HG03469 (cell line): Measurements from ENCODE around the gene GATAD2A.
"Not testable (repeated sequence)": the region's sequence is repeated elsewhere in the genome, so short reads cannot be mapped to it uniquely, and the experiment has no call there.

Experiments
- ATAC-seq: cut with Tn5 transposase; IDR thresholded peaks from one replicate; pipeline ENCODE4 v1.9.1; 2021; ENCODE audit warnings: mild to moderate bottlenecking, moderate library complexity, moderate number of reproducible peaks; ENCODE audit not compliant: unreplicated experiment

GATAD2A gene, protein sequence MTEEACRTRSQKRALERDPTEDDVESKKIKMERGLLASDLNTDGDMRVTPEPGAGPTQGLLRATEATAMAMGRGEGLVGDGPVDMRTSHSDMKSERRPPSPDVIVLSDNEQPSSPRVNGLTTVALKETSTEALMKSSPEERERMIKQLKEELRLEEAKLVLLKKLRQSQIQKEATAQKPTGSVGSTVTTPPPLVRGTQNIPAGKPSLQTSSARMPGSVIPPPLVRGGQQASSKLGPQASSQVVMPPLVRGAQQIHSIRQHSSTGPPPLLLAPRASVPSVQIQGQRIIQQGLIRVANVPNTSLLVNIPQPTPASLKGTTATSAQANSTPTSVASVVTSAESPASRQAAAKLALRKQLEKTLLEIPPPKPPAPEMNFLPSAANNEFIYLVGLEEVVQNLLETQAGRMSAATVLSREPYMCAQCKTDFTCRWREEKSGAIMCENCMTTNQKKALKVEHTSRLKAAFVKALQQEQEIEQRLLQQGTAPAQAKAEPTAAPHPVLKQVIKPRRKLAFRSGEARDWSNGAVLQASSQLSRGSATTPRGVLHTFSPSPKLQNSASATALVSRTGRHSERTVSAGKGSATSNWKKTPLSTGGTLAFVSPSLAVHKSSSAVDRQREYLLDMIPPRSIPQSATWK

DNA sequence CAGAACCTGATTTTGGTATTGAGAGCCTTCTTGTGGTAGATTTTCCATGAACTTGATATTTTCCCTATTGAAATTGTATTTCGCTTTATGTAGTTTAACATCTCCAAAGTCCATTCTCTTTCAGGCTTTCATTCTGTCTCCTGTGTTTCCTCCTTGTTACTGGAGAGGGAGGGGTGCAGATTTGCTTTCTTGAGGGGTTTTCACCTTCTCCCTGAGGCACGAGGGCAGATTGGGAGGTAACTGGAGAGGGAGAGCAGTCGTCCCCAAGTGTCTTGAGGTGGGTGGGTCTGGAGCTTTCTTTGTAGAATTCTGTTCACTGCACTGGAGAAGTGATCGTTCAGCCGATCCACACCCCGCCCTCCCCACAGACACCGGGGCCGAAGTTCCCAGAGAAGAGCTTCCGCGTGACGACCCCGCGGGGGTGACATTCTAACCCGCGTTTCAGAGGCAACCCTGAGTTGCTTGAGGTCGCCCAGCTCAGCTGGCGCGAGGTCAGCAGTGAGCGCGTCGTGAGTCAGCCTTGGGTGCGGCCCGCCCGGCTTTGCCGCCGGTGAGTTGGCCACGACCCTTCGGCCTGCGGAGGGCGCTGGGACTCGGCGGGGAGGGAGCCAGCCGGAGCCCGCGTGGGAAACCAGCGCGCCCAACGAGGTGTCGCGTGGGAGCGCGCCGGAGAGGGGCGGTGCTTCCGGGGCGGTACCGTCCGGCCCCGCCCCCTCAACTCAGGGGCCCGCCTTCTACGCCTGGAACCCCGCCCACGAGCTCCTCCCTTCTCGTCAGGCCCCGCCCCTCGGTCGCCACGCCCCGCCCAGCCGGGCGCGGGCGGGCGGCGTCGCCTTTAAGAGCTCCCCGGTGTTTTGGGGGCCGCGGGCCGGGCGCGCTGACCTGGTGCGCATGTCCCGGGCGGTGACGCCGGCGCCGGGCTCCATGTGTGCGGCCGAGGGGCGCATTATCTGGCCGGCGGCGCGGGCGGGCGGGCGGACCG is at the start of gene GATAD2A:
Gene GATAD2A (plus strand): TSS at position 797 of the 982 bp plus-strand sequence. CDS start 59,671 bp downstream, outside the sequence.
- peak; percentile 50 for ATAC-seq

DNA sequence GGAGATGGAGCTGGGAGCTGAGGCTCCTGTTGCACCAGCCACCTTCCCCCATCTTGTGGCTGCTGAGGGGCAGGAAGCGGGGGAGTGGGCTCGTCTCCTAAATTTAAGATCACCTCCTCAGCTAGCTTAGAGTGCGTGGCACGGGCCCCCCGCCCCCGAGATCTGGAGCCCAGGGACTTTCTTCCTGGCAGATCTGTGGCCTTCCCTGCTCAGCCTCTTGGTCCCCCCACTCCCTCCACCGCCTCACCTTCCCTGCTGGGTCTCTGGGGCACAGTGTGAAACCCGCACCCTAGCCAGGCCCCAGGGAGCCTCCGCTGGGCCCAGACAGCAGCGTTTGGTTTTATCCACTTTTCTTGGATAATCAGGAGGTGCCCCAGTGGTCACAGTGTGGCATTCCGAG is 49.0 kb upstream of the GATAD2A start:
- no peak for ATAC-seq

DNA sequence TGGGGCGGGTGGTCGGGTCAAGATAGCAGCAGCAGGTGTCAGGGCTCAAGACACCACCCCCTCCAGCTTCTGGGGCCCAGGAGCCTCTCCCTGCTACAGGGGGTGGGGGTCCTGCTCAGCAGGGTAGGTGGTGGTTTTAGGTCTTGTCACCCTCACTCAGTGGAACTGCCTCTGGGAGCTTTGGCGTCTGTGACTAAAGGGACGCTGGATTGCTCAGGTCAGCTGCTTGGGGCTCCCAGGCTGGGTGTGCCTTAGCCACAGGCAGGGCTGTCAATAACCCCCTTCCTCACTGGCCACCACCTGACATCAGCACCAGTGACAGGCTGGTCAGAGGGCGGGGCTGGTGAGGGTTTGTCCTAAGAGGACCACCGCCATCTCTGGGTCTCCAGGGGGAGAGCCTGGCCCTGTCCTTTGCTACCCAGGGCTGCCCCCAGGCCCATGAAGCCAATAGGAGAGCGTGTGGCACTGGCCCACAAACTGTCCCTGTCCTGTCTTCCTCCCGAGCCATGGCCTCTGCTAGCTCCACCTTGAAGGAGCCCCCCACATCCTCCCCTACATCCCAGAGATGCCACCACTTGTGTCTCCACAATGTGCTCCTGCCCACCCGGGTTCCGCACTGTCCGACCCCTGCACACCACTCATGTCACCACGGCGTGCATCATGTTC is 48.4 kb upstream of the GATAD2A start:
- no peak for ATAC-seq

DNA sequence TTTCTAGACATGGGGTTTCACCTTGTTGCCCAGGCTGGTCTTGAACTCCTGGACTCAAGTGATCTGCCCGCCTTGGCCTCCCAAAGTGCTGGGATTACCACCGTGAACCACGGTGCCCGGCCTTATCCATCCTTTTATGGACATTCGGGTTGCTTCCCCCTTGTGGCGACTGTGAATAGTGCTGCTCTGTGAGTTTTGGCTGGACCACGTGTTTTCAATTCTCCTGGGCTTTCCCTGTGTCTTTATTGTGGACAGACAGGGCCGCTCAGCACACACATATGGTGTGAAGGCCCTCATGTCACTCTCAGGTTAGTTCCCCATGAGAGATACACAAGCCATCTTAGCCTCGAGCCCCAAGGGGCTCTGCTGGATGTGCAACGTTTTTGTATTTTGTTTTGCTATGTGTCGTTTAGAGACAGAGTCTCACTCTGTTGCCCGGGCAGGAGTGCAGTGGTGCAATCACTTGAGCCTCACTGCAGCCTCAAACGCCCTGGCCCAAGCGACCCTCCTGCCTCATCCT is 44.3 kb upstream of the GATAD2A start:
- ATAC-seq = peak; percentile 53

DNA sequence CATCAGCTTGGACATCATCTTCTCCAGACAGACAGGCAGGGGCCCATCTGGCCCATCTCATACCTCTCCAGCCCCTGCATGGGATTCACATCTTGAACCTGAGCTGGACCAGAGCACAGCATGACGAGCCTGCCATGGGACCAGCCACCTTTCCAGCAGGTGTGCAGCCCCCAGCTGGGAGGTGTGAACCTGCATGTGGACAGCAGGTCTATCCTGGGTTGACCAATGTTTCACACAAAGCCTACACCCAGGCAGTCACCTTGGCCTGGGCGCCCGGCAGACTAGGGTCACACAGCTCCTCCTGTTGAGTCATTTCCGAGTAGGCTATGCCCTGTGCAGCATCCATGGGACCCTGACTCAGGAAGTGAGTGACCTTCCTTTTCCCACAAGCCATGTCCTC is 43.4 kb upstream of the GATAD2A start:
- ATAC-seq = no peak

DNA sequence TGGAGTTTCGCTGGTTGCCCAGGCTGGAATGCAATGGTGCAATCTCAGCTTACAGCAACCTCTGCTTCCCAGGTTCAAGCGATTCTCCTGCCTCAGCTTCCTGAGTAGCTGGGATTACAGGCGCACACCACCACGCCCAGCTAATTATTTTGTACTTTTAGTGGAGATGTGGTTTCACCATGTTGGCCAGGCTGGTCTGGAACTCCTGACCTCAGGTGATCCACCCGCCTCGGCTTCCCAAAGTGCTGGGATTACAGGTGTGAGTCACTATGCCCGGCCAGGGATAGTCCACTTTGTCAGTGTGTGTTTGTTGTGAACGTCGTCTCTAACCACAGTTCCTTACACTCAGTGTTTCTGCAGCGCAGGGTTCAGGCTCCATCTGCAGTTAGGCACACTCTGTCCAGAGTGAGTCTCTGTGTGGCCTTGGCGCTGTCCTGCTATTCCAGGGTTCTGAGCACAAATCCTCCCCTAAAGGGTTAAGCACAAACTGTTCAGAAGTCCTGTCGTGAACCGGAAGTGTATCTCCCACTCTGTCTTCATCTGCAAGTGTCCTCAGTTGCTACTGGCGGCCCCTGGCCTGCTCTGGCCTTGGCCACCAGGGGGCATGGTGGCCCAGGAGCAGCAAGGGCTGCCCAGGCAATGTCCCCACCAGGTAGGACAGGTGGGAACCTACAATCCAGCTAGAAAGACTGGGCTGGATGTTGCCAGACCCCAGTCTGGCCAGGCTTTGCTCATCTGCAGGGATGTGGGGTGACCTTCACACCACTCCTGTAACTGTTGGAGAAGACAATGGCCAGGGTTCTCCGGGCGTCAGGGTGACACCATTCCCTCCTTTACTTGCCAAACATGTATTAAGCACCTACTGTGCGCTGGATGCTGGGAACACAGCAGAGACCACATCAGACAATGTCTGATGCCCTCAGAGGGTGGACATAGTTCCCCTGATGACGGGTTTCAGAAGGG is 38.8 kb upstream of the GATAD2A start:
- peak; percentile 63 for ATAC-seq

DNA sequence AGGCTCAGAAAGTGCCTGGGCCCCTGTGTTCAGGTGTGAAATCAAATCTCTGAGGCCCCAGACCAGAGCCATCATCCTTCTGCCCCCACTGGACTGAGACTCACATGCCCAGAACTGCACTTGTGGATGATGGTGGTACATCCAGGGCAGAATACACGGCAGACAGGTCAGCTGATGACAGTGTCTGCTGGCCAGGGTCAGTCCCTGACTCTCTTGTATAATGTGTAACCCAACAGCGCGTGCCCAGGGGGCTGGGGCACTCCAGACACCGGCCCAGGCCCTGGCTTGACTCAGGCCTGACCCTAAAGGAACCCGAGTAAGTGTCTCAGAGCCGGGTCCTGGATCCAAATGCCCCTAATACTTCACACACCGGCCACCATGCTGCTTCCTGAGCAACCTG is 37.4 kb upstream of the GATAD2A start:
- no peak for ATAC-seq

DNA sequence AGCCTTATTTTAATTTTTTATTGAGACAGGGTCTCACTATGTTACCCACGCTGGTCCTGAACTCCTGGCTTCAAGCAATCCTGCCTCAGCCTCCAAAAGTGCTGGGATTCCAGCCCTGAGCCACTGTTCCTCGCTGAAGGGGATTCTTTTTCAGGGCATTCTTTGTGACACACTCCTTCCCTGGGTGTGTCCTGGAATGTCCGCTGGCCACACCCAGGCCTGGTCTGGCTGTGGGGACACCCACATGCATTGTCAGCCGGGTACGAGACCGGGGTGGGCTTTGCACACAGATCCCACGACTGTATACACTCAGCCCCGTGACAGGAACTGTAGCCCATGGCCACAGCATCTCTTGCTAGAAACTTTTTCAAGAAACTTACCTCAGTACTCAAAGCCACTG is 34.4 kb upstream of the GATAD2A start:
- no peak for ATAC-seq

DNA sequence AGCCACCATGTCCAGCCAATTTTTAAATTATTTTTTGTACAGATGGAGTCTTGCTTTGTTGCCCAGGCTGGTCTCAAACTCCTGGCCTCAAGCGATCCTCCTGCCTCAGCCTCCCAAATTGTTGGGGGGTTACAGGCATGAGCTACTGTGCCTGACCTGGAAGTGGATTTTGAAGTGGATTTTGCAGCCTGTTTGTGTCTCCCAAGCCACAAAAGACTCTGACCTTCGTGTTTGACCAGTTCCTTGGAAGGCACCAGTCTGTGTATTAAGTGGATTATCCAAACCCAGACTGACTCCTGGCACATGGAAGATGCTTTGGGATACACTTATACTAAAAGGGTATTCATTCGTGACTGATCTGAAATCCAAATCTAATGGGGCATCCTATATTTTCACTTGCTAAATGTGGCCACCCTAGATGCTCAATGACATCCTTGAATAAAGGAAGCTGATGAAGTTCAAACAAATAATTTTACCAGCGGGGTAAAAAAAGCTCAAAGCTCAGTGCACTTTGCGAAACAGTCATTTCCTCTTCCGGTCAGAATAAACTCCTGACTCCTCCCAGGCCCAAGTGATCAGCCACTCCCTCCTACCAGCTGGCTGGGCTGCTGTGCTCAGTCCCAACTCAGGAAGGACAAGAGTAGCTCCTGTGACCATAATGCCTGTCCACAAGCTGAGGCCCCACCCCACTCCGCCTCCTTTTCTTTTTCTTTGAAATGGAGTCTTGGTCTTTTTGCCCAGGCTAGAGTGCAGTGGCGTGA is 32.6 kb upstream of the GATAD2A start:
- ATAC-seq = no peak

DNA sequence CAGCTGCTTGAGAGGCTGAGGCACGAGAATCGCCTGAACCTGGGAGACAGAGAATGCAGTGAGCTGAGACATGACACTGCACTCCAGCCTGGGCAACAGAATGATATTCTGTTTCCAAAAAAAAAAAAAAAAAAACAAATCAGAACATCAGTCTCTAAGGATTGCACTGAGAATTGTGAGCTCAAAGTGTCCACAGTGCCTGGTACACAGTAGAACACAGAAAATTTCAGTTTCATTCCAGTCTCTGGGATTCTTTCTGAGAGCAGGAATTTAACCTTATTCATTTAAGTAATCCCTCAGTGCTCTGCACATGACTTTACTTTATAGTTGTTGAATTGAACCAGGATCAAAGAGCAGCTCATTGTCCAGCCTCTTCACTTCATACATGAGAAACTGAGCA is 25.9 kb upstream of the GATAD2A start:
- no peak for ATAC-seq

DNA sequence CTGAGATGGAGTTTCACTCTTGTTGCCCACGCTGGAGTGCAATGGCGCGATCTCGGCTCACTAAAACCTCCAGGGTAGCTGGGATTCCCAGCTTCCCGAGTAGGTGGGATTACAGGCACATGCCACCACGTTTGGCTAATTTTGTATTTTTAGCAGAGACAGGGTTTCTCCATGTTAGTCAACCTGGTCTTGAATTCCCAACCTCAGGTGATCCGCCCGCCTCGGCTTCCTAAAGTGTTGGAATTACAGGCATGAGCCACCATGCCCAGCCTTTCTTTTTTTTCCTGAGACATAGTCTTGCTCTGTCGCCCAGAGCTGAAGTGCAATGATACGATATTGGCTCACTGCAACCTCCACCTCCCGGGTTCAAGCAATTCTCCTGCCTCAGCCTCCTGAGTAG is 25.2 kb upstream of the GATAD2A start:
- not testable (repeated sequence) for ATAC-seq

DNA sequence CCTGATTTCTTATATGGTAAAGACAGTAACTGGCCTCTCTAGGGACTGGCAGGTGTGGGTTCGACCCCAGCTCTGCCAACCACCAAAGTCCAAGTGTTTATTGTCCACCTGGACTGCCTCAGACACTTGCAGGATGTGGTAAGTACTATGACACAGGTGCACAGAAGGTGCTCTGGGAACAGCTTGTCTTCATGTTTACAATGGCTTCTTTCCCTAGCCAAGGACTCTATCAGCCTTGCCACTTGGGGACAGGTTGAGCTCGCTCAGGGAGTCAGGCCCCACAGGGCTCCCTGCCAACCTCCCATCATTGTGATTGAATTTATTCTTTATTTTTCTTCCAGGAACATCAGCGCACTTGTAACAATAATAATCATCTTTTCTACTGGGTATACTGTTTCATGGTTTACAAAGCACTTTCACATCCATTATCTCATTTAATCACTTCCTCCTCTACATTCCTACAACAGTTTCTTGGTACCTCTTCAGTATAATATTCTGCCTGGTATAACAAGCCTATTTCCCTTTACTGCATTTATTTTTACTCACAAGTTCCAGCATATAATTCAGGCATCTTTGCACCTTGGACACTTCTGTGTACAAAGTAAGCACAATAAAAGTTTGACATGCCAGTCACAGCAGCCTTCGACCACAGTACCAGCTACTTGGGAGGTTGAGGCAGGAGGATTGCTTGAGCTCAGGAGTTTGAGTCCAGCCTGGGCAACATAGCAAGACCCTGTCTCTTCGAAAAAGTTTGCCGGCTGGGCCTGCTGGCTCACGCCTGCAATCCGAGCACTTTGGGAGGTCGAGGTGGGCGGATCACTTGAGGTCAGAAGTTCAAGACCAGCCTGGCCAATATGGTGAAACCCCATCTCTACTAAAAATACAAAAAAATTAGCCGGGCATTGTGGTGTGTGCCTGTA is 24.2 kb upstream of the GATAD2A start:
- ATAC-seq = no peak

DNA sequence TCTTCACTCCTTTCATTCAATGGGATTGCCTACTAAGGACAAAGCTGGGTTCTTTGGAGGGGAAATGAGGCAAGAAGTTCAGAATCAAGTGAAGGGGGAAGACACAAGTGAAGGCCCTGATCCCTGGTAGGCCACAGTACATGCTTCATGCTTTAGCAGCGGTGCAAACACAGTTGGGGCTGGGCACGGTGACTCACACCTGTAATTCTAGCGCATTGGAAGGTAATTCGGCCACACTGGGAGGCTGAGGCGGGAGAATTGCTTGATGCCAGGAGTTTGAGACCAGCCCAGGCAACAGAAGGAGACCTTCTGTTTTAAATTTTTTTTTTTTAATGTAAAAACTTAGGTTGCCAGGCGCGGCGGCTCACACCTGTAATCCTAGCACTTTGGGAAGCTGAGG is 23.4 kb upstream of the GATAD2A start:
- no peak for ATAC-seq

DNA sequence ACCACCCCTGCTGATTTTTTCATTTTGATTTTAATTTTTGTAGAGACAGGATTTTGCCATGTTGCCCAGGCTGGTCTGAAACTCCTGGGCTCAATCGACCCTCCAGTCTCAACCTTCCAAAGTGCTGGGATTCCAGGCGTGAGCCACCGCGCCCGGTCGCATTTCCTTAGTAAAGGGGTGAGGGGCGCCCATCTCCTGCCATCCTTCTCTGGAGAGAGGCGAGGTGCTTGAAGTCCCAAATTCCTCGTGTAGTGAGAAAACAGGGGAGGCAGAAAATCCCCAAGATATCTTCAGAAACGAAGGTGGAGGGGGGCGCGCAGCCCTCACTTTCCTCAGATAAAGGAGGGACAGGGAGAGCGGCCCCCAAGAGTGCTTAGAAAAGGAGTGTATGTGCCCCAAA is 21.0 kb upstream of the GATAD2A start:
- ATAC-seq = no peak

DNA sequence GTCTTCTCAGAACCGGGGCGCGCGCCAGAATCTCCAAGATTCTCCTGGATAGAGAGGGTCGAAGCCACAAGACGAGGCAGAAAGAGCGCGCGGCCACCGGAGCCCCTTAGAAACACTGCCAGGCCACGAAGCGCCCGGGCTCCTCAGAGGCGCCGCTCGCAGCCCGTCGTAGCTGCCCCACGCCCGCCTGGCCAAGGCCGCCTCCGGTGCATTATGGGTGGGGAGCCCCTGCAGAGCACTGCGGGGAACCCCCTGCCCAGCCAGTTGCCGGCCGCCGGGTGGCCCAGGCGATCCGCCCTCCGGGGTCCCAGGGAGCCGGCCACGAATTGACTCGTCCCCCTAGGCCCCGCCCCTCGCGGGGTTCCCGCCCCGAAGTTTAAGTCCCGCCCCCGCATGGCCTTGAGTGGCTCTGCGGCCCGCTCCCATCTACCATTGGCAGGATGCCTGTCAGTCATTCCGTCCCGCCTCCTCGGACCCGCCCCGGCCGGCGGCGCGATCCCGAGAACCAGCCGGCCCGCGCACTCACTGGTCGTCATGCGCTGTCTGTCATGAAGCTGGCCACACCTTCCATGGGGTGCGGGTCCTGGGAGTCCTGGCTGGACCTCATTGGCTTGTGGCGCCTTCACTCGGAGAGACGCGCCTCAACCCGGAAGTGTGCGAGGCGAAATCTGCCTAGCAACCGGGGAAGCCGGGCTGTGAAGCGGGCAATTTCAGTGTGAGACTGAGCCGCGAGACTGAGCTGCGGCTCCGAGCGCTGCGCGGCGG is 20.2 kb upstream of the GATAD2A start:
- ATAC-seq = peak; percentile 86

DNA sequence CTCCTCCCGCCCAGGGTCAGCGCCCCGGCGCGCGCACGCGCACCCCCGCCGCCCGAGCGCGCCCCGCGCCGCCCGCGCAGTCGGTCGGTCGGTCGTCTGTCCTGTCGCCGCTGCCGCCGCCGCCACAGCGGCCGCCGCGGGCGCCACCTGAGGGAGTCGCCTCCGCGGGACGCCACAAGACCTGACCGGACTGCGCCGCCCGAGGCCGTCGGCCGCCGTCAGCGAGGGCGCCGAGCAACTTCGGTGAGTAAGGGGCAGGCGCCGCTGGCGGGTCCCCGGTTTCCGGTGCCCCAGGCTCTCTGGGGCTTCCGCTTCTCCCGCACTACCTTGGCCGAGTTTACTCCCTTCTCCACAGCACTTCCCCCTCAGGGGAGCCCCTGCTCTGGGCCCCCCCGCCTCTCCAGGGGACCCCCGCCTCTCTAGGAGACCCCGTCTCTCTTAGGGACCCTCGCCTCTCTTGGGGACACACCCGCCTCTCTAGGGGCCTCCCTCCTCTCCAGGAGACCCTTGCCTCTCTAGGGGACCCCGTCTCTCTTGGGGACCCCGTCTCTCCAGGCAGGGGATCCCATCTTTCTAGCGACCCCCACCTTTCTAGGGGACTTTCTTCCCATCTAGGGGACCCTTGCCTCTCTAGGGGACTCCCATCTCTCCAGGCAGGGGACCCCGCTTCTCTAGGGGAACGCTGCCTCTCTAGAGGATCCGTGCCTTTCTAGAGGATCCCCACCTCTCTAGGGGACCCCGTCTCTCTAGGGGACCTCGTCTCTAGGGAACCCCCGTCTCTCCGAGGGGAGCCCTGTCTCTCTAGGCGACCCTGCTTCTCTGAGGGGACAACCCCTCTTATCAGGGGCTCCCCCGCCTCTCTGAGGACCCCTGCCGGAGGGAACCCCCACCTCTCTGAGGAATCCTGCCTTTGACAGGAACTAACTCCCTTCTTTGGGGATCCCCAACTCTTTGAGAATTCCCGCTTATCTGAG is 19.3 kb upstream of the GATAD2A start:
- ATAC-seq = no peak
